GM21360 (cell line): ENCODE data around the gene CPZ.
"Not testable (repeated sequence)": the region's sequence is repeated elsewhere in the genome, so short reads cannot be mapped to it uniquely, and the experiment has no call there.

Source experiments
- ATAC-seq: cut with Tn5 transposase; IDR thresholded peaks from one replicate; pipeline ENCODE4 v1.9.1; 2021; ENCODE audit warnings: mild to moderate bottlenecking, moderate library complexity; ENCODE audit not compliant: unreplicated experiment

The CPZ gene

GRCh38 chr4:8648816-8649630, 56.5 kb downstream of the CPZ start:
- ATAC-seq = no peak

- ATAC-seq = no peak
Observed at GRCh38 chr4:8649631-8650361, 57.2 kb downstream of the CPZ start.

- ATAC-seq = no peak
Observed at GRCh38 chr4:8651661-8652180, 59.2 kb downstream of the CPZ start.

- ATAC-seq = no peak
Observed at GRCh38 chr4:8652181-8653078, 59.9 kb downstream of the CPZ start.

- ATAC-seq = no peak
Observed at GRCh38 chr4:8653326-8654000, 60.9 kb downstream of the CPZ start.

- not testable (repeated sequence) for ATAC-seq
Observed at GRCh38 chr4:8654139-8654538, 61.6 kb downstream of the CPZ start.

- ATAC-seq = no peak
Observed at GRCh38 chr4:8655411-8656184, 63.0 kb downstream of the CPZ start.

- ATAC-seq = no peak
Observed at GRCh38 chr4:8656185-8656517, 63.6 kb downstream of the CPZ start.

GRCh38 chr4:8656711-8657380, 64.3 kb downstream of the CPZ start:
- ATAC-seq = no peak

GRCh38 chr4:8657381-8658088, 65.0 kb downstream of the CPZ start:
- no peak for ATAC-seq

- ATAC-seq = no peak
Observed at GRCh38 chr4:8662776-8663175, 70.2 kb downstream of the CPZ start.

- ATAC-seq = no peak
Observed at GRCh38 chr4:8664031-8664805, 71.7 kb downstream of the CPZ start.

- ATAC-seq = no peak
Observed at GRCh38 chr4:8664976-8665375, 72.4 kb downstream of the CPZ start.

- ATAC-seq = no peak
Observed at GRCh38 chr4:8665406-8666360, 73.1 kb downstream of the CPZ start.

GRCh38 chr4:8666581-8666980, 74.0 kb downstream of the CPZ start:
- ATAC-seq = no peak
